ENCODE measurements around the gene TTLL5.

DNA sequence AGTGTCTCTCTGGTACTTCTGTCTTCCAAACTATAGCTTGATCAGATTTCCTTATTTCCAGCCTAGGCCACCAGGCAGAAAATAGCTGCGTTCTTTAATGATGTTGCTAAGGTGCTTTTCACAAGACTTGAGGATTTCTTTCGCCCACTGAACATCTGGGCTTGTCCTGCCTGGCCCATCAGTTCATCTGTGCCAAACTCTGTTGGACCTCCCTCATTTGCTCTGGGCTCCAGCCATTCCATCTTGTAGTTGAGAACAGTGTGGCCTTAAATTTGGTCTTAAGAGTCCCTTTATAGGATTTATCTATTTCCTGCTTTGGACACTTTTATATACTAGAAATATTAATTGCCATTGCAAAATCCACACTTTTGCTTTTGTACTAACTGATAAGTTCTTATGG, 109.6 kb downstream of the TTLL5 start:
- no peak for TF ChIP-seq CTCF (conservative IDR thresholded peaks at IDR 0.05 in 1 of 2, IDR thresholded peaks at IDR 0.05 in 1 of 2; ENCODE audit: low read depth in 1 of 2, low read length in 2 of 2)
- no peak for TF ChIP-seq EZH2 (IDR thresholded peaks at IDR 0.05; ENCODE audit: low read length, missing control alignments)
